Measurements from ENCODE around the gene UAP1L1. TPM values are rescaled to one million over a fixed set of nuclear protein-coding genes. Genes with fewer than 3 reads are reported as not detected.

UAP1L1 gene
- total and polyA plus RNA-seq, 2 of the 8 experiments (the other 6 are each of a cell fraction or from before 2014, with no cell fraction given): 2.0 to 5.4 TPM

- TF ChIP-seq SAP30 (IDR thresholded peaks at IDR 0.05; ENCODE audit: insufficient read depth, insufficient replicate concordance, low read length) (no peak), CEBPB (IDR thresholded peaks at IDR 0.05; ENCODE audit: low read depth, low read length) (no peak)
Measured at GRCh38 chr9:137056739-137057415, 20.4 kb upstream of the UAP1L1 start (continued).
